HL-60/S4 treated with phorbol 12-myristate 13-acetate at 8.2 ng/mL for 4 days and 3 days (cell line): ENCODE data around the gene LCE3E.

Source experiments
- in situ Hi-C: fragments of 300-500 bp; cut with MboI; formaldehyde crosslinking; loops from 2 replicates; pipeline ENCODE4 v1.15.0; 2022; ENCODE audit warnings: low sequenced_read_pairs

Gene LCE3E

DNA sequence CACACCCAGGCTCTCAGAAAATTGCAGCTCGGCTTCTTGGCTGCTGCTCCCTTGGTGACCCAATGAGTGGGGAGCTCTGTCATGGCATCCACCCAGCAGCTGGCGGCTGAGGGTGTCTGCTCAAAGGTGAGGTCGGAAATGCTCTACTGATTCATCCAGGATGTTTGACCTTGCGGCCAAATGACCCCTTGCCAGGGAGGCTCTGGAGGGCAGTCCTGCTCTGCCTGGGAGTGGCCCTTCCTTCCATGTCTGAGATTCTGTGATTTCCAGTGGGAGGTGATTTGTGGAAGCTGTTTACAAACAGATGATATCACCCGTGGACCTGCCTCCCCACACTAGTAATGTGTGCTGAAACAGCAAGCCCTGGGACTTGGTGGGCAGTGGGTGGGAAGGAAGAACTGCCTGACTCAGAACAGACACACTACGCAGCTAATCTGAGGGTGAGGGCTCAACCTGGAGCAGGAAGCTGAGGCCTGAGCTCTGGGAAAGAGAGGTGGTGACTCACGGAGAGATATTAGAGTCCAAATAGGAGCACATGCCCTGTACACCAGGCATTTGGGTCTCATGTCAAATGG, 49.3 kb downstream of the LCE3E start:
- in situ Hi-C loops: no loop called here

DNA sequence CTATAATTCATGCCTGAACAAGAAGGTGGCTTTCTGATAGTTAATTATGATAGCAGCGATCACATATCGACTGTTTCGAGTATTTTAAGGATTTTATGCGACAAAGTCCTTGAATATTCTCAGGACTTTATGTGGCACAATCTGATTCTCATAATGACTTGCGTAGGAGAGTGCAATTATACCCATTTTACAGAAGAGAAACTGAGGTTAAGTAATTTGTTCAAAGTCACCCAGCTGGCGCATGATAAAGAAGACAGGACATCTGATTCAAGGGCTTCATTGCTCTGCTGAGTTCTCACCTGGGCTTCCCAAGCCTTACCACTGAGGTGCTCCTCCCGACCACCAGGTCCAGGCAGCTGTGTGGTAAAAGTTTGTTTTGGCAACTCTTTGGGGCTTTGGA, 50.5 kb downstream of the LCE3E start:
- in situ Hi-C loops: no loop called here
